Calu3 (cell line): ENCODE measurements around the gene SND1. TPM values are rescaled to one million over a fixed set of nuclear protein-coding genes. Genes with fewer than 3 reads are reported as not detected.

ENCODE experiments used
- BruUV-seq: library from RNA; stranded (reverse); fragments of 400-500 nt; replicated peaks from 2 replicates; lab custom pipeline; 2021; lab: Mats Ljungman, UMichigan
- CTCF ChIA-PET: fragments of 300-600 bp; sonication (Branson Sonifier 250); formaldehyde crosslinking; loops from one replicate; lab custom pipeline; 2022; ENCODE audit warnings: antibody characterized with exemption; lab: Charles Lee
- DNase-seq: peaks from one replicate; pipeline ENCODE4 v3.0.0; 2022
- H3K27ac Mint-ChIP-seq: one replicate; pipeline ENCODE4 v1.8.0; 2022; ENCODE audit warnings: mixed read lengths; ENCODE audit not compliant: unreplicated experiment
- H3K27me3 Mint-ChIP-seq: one replicate; pipeline ENCODE4 v1.8.0; 2022; ENCODE audit warnings: mixed read lengths; ENCODE audit not compliant: unreplicated experiment
- H3K36me3 Mint-ChIP-seq: one replicate; pipeline ENCODE4 v1.8.0; 2022; ENCODE audit warnings: mild to moderate bottlenecking, moderate library complexity, mixed read lengths; ENCODE audit not compliant: insufficient read depth, unreplicated experiment
- H3K4me1 Mint-ChIP-seq: one replicate; pipeline ENCODE4 v1.8.0; 2022; ENCODE audit warnings: mild to moderate bottlenecking, low read depth, mixed read lengths; ENCODE audit not compliant: unreplicated experiment
- H3K4me3 Mint-ChIP-seq: one replicate; pipeline ENCODE4 v1.8.0; 2022; ENCODE audit warnings: mild to moderate bottlenecking, low read depth, moderate library complexity, mixed read lengths; ENCODE audit not compliant: unreplicated experiment
- H3K9me3 Mint-ChIP-seq: one replicate; pipeline ENCODE4 v1.8.0; 2022; ENCODE audit warnings: low read depth, mixed read lengths; ENCODE audit not compliant: unreplicated experiment
- CTCF ChIP-seq: fragments of 200-600 bp; IDR thresholded peaks from one replicate; pipeline ENCODE4 v1.8.0; 2022; ENCODE audit warnings: antibody characterized with exemption; ENCODE audit not compliant: unreplicated experiment
- intact Hi-C: fragments of 100-400 bp; cut with micrococcal nuclease; formaldehyde crosslinking; loops from one replicate; pipeline ENCODE4 v1.10.0; 2022; ENCODE audit not compliant: unreplicated experiment
- total RNA-seq: library from RNA; stranded (reverse); gene quantifications from 2 replicates; pipeline ENCODE4 v1.2.3, GENCODE V29; 2022

Gene SND1
- total RNA-seq, 1 experiment from 2014 or later: 205 TPM

GRCh38 chr7:128066858-128067257, 414.9 kb downstream of the SND1 start:
- CTCF ChIA-PET: no interaction called here
- no peak for TF ChIP-seq CTCF
- H3K4me3 Mint-ChIP-seq: no peak overlapping the region

GRCh38 chr7:128067983-128068382, 416.0 kb downstream of the SND1 start:
- TF ChIP-seq CTCF: no peak
- no peak for DNase-seq
- Mint-ChIP-seq H3K4me3 (no peak overlapping the region), H3K4me1 (no peaks in the 10 kb centered on the region), H3K27ac (no peak overlapping the region), H3K36me3 (peaks cover 9% of the 10 kb centered on the region), H3K27me3 (no peaks in the 10 kb centered on the region), H3K9me3 (no peaks in the 10 kb centered on the region)
- CTCF ChIA-PET: no interaction called here
- intact Hi-C loops: no loop called here
- no TSS peak for BruUV-seq

More at GRCh38 chr7:128066858-128067257, 414.9 kb downstream of the SND1 start:
- intact Hi-C loops: no loop called here
- H3K36me3 Mint-ChIP-seq: peaks cover 9% of the 10 kb centered on the region
- BruUV-seq: no TSS peak
- H3K27me3 Mint-ChIP-seq: no peaks in the 10 kb centered on the region
- DNase-seq: no peak
- H3K4me1 Mint-ChIP-seq: no peaks in the 10 kb centered on the region
- no peaks in the 10 kb centered on the region for H3K9me3 Mint-ChIP-seq
- no peak overlapping the region for H3K27ac Mint-ChIP-seq

DNA sequence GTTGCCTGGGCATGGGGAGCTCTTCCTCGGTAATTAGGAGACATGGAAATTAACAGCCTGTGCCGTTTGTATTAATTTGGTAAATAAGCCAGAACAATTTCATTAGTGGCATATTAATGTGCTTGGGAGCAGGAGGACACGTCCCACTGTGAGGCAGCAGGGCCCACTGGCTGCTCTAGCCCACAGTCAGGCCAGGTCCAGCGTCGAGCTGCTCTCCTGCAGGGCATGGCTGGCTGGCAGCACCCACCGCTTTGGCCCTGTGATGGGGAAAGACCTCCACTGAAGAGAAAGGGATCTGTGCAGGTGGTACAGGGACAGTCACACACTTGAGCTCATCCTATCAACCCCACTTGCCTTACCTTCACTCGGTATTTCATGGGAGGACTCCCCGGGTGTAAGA, 416.8 kb downstream of the SND1 start:
- H3K4me3 Mint-ChIP-seq: no peak overlapping the region
- BruUV-seq: no TSS peak
- no peak overlapping the region for H3K27ac Mint-ChIP-seq
- peaks cover 9% of the 10 kb centered on the region for H3K36me3 Mint-ChIP-seq
- no peak for DNase-seq
- H3K27me3 Mint-ChIP-seq: no peaks in the 10 kb centered on the region
- intact Hi-C loops: no loop called here
- no peaks in the 10 kb centered on the region for H3K9me3 Mint-ChIP-seq
- no peaks in the 10 kb centered on the region for H3K4me1 Mint-ChIP-seq
- TF ChIP-seq CTCF: no peak
- CTCF ChIA-PET: no interaction called here

DNA sequence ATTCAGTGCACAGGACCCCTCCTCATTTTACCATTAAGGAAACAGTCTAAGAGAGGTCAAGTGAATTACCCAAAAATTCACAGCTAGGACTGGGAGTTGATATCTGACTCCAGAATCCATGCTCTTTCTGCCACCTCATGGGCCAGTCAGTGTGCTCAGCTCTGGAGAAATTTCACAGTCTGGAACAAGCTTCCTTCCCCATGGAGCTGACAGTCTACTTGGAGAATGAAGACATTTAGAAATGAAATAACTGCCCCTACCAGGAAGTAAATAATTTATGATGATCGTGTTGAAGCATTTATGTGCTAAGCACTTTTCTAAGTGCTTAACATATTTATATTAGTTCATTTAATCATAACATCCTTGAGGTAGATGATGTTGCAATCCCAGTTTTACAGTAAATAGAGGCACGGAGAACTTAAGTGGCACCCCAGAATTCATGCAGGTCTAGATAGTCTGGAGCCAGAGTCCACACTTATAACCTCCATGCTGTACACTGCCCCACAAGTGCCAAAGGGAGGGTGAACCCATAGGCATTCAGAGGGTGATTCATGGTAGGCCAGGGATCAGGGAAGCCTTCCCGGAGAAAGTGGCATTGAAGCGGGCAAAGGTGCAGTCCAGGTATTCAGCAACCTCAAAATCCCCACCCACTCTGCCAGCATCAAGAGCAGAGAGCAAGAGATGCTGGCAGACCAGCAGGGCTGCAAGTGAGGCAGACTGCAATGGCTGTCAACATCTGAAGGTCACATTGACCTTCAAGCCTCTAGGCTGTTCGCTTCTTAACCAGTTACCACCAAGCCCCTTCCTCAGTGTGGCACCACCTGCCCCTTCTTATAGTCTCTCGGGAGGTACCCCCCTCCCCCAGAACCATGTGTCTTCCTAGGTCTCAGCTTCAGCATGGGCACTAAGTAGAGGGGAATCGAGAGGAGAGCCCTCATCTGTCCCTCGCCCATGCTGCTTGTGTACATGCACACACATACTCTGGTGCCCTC, 417.7 kb downstream of the SND1 start:
- H3K27me3 Mint-ChIP-seq: no peaks in the 10 kb centered on the region
- CTCF ChIA-PET: no interaction called here
- peaks cover 9% of the 10 kb centered on the region for H3K36me3 Mint-ChIP-seq

More for the DNA sequence above, 417.7 kb downstream of the SND1 start:
- Mint-ChIP-seq H3K4me1 (no peaks in the 10 kb centered on the region), H3K9me3 (no peaks in the 10 kb centered on the region), H3K27ac (no peak overlapping the region), H3K4me3 (no peak overlapping the region)
- intact Hi-C loops: no loop called here
- no peak for TF ChIP-seq CTCF
- no TSS peak for BruUV-seq
- DNase-seq: no peak
